Measurements from ENCODE around the gene SMOC2. TPM values are rescaled to one million over a fixed set of nuclear protein-coding genes. Genes with fewer than 3 reads are reported as not detected.
A peak's percentile ranks its signal among the peaks of the same experiment; 100 is the strongest.

Gene SMOC2
- total RNA-seq, 1 experiment from 2014 or later = 0.42 TPM

GRCh38 chr6:168712993-168713392 is 272.0 kb downstream of the SMOC2 start (continued):
- TF ChIP-seq EZH2phosphoT487 (IDR thresholded peaks at IDR 0.05; ENCODE audit: borderline replicate concordance) (no peak), REST (IDR thresholded peaks at IDR 0.05; ENCODE audit: low read depth) (no peak), SIN3A (IDR thresholded peaks at IDR 0.05; ENCODE audit: low read depth) (no peak), YY1 (IDR thresholded peaks at IDR 0.05; ENCODE audit: extremely low read depth, insufficient replicate concordance, low read depth, low read length) (no peak), SP1 (IDR thresholded peaks at IDR 0.05; ENCODE audit: low read depth) (no peak), SRF (IDR thresholded peaks at IDR 0.05; ENCODE audit: low read depth) (no peak), ATF3 (IDR thresholded peaks at IDR 0.05) (no peak), POLR2A (IDR thresholded peaks at IDR 0.05; ENCODE audit: borderline replicate concordance, extremely low read depth, insufficient read depth, insufficient read length) (no peak), JUND (IDR thresholded peaks at IDR 0.05) (no peak), ZNF274 (IDR thresholded peaks at IDR 0.05; ENCODE audit: low read depth, low read length) (no peak), MAX (IDR thresholded peaks at IDR 0.05) (no peak)

DNA sequence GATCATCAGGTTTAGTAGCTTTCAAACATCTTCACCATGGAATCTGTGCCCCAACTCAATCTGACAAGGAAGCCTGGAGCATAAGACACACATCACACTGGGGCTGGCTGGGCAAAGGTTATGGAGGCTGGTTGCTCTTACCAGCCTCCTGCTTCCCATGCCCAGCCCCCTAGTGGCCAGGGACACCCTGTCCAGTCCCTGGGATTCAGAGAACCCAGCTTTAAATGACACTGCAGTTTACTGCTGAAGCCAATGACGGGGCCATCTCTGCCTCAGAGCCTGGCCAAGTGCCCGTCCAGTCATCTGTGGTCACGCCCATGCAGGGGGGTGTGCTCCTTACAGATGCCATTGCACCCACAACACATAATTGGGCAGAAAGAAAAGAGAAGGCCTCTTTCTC is 272.9 kb downstream of the SMOC2 start:
- ChIA-PET POLR2A (no interaction called here), CTCF (interaction anchor here (0.7 to 1.2 kb wide), 4 partner anchors 9 to 343 kb away, joined by 3 to 4 read pairs (median 4); no protein-coding TSS in a partner anchor), RAD21 (ENCODE audit: low non-redundant PET in 1 of 2, low total read pairs in 2 of 2, uncharacterized antibody in 2 of 2, unreplicated experiment in 2 of 2) (no interaction called here)
- Histone ChIP-seq H3K4me2 (ENCODE audit: low read length) (no peak overlapping the region), H3K9me2 (ENCODE audit: insufficient read depth) (no peaks in the 10 kb centered on the region), H3K27me3 (ENCODE audit: insufficient read depth, low read length) (no peaks in the 10 kb centered on the region), H3K79me2 (ENCODE audit: insufficient read depth, low read length) (no peaks in the 10 kb centered on the region), H3K9me3 (ENCODE audit: control insufficient read depth in 1 of 2, insufficient read depth in 1 of 2, low read depth in 1 of 2, low read length in 2 of 2) (no peaks in the 10 kb centered on the region), H3K27ac (ENCODE audit: low read depth, low read length) (no peak overlapping the region), H3K4me3 (replicated peaks in 1 of 2; ENCODE audit: low read depth in 1 of 2, low read length in 2 of 2) (no peak overlapping the region), H3K4me1 (ENCODE audit: control insufficient read depth in 1 of 2, insufficient read depth in 2 of 2, low read length in 2 of 2) (peaks cover 0 to 6% of the 10 kb centered on the region in 2 experiments; a peak in 1 of 4 replicates), H2AFZ (ENCODE audit: low read depth, low read length, poor library complexity, severe bottlenecking) (no peak overlapping the region), H3K9ac (ENCODE audit: low read length) (no peak overlapping the region), H3K36me3 (ENCODE audit: control insufficient read depth in 1 of 2, insufficient read depth in 2 of 2, low read length in 2 of 2) (no peaks in the 10 kb centered on the region), H4K20me1 (ENCODE audit: insufficient read depth) (no peaks in the 10 kb centered on the region)
- intact Hi-C loops (cut with micrococcal nuclease) = loop anchor here (1.0 to 5.0 kb wide), 2 partner anchors 97 to 344 kb away; no protein-coding TSS in a partner anchor
- peak; percentile 49 for DNase-seq (ENCODE audit: low read depth, low spot score)
- ATAC-seq = peak; percentile 93
- BruUV-seq (replicated peaks) = no TSS peak
- TF ChIP-seq RAD21 (IDR thresholded peaks at IDR 0.05; ENCODE audit: low read depth) (peak; percentile 60), CTCF (IDR thresholded peaks at IDR 0.05 in 2 of 3, conservative IDR thresholded peaks at IDR 0.05 in 1 of 3; ENCODE audit: borderline replicate concordance in 1 of 3, insufficient read depth in 1 of 3, low read depth in 2 of 3, low read length in 2 of 3) (peak; percentile 31 to 67 (median 66); a peak in 4 of 6 replicates), SRF (IDR thresholded peaks at IDR 0.05; ENCODE audit: low read depth) (no peak), YY1 (IDR thresholded peaks at IDR 0.05; ENCODE audit: extremely low read depth, insufficient replicate concordance, low read depth, low read length) (no peak), FOSL1 (IDR thresholded peaks at IDR 0.05; ENCODE audit: low read depth) (no peak)
